GM18873 (cell line): Measurements from ENCODE around the gene MACROD2.
"Not testable (repeated sequence)": the region's sequence is repeated elsewhere in the genome, so short reads cannot be mapped to it uniquely, and the experiment has no call there.

Experiments
- ATAC-seq: cut with Tn5 transposase; IDR thresholded peaks from one replicate; pipeline ENCODE4 v1.9.1; 2021; ENCODE audit warnings: mild to moderate bottlenecking, moderate library complexity, moderate number of reproducible peaks; ENCODE audit not compliant: unreplicated experiment, low FRiP score

MACROD2 gene

GRCh38 chr20:14178528-14178927, 183.2 kb downstream of the MACROD2 start:
- no peak for ATAC-seq

GRCh38 chr20:14178952-14179351, 183.6 kb downstream of the MACROD2 start:
- ATAC-seq: no peak

GRCh38 chr20:14189794-14190402, 194.6 kb downstream of the MACROD2 start:
- ATAC-seq: no peak

- no peak for ATAC-seq
Measured at GRCh38 chr20:14191559-14191958, 196.2 kb downstream of the MACROD2 start.

- no peak for ATAC-seq
Measured at GRCh38 chr20:14193443-14193842, 198.1 kb downstream of the MACROD2 start.

- no peak for ATAC-seq
Measured at GRCh38 chr20:14193885-14194284, 198.6 kb downstream of the MACROD2 start.

DNA sequence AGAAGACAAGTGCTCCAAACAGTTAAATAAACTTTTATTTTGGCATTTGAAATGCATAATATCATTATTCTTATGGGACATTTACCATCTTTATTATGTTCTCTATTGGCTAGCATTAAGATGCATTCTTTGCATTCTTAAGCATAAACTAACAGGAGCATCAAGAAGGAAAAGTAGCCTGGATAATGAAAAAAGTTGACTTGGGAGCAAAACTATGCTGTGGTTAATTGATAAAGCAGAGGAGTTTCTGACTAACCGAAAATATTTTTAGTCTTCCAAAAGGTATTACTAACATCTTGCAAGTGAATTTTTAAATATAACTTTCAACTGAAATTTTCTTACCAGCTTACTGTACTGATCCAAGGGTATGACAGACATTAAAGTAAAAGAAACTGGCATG, 201.8 kb downstream of the MACROD2 start:
- ATAC-seq: no peak

GRCh38 chr20:14198416-14198815, 203.1 kb downstream of the MACROD2 start:
- no peak for ATAC-seq

DNA sequence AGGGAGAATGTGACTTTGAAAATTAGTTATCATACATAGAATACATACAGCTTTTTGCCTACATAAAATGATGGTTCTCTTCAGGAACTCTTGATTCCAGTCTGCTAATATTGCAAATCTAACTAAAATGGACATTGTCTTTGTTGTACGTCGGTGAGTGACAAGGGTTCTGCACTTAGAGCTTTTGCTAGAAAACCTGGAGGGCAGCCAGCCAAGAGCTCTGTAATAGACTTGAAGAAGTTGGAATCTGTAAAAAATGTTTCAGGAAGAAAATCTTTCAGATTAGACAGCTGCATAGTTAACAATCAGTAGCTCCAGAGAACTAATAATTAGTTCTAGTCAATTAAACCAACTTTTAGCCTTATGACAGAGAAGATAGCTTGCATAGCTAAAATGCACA, 203.8 kb downstream of the MACROD2 start:
- ATAC-seq: no peak

GRCh38 chr20:14203657-14204056, 208.3 kb downstream of the MACROD2 start:
- no peak for ATAC-seq

DNA sequence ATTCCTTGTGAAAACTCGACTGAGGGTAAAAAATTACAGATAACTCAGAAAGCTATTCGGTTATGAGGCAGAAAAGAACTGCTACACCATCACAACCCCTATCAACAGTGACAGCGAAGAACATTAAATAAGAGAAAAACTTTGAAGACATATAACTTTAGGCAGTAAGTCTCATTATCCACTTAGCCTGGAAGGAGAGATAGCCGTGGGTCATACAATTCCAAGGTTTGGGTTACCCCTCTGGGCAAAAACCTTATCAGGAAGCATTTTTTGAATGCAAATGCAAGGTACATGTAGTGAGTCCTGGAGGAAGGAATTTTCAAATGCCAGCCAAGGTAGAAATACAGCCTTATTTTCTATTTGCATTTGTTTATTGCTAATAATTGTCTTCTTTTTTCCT, 212.3 kb downstream of the MACROD2 start:
- ATAC-seq: no peak

DNA sequence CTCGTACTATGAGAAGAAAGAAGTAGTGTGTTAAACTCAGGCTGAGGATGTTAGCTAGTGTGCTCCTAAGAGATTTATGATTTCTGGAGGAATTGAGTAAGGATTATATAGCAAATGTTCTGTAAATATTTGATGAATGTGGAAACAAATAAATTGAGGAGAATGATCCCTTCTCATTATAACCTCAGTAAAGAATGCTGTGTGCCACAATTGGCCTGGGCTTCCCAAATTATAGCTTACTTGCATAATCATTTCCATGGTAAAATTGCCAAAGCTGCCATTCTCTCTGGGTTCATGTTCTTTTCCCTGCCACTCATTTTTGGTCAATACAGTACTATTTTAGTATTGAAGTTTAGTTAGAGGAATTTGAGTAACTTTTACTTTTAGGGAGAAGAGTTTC, 213.6 kb downstream of the MACROD2 start:
- no peak for ATAC-seq

GRCh38 chr20:14210146-14210545, 214.8 kb downstream of the MACROD2 start:
- no peak for ATAC-seq

DNA sequence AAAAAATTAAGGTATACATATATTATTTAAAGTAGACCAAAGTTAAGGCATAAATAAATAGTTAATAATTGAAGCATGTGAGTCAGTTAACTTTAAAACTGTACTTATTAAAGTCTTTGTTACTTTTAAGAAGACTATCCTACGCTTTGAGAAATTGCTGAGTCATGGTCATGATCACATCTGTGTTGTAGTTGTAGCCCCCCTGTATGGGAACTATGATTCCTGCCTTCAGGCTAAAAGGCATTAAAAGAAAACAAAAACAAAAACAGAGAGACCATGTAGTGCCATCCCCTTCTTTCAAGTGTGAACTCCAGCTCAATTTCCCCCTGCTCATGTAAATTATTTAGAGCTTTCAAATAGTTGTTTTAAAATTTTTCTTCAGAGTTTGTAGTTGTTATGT, 218.7 kb downstream of the MACROD2 start:
- no peak for ATAC-seq

DNA sequence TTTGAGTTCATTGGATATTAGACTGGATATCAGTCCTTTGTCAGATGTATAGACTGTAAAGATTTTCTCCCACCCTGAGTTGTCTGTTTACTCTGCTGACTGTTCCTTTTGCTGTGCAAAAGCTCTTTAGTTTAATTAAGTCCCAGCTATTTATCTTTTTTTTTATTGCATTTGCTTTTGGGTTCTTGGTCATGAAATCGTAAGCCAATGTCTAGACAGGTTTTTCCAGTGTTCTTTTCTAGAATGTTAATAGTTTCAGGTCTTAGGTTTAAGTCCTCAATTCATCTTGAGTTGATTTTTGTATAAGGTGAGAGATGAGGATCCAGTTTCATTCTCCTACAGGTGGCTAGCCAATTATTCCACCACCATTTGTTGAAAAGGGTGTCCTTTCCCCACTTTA, 220.6 kb downstream of the MACROD2 start:
- ATAC-seq: not testable (repeated sequence)

GRCh38 chr20:14219801-14220461, 224.6 kb downstream of the MACROD2 start:
- no peak for ATAC-seq

- ATAC-seq: no peak
Measured at GRCh38 chr20:14220986-14221385, 225.7 kb downstream of the MACROD2 start.

GRCh38 chr20:14223806-14224205, 228.5 kb downstream of the MACROD2 start:
- no peak for ATAC-seq

- not testable (repeated sequence) for ATAC-seq
Measured at GRCh38 chr20:14226051-14227049, 231.0 kb downstream of the MACROD2 start.

GRCh38 chr20:14232650-14233049, 237.3 kb downstream of the MACROD2 start:
- ATAC-seq: peak; percentile 88

GRCh38 chr20:14234666-14235295, 239.5 kb downstream of the MACROD2 start:
- no peak for ATAC-seq
